GM18873 (cell line): Measurements from ENCODE around the gene AGPS.
A peak's percentile ranks its signal among the peaks of the same experiment; 100 is the strongest.

Experiments
- ATAC-seq: cut with Tn5 transposase; IDR thresholded peaks from one replicate; pipeline ENCODE4 v1.9.1; 2021; ENCODE audit warnings: mild to moderate bottlenecking, moderate library complexity, moderate number of reproducible peaks; ENCODE audit not compliant: unreplicated experiment, low FRiP score

Gene AGPS

DNA sequence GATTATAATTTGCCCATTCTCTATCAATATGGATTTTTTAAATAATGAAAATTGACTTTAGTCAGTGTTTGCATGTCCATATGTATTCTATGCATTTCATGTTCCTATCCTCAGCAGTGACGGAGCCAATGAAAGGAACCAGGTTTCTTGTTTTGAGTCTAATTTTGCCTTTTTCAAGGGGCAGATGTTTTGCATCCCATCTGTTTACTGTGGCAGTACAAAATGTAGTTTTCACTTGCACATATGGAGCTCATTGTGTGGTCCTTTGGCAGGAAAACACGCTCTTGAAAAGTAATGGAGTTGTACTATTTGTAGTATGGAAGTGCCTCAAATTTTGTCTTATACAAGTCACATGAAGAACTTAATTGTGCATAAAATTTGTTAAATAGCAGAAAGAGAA, 127.8 kb downstream of the AGPS start:
- ATAC-seq, result no peak

DNA sequence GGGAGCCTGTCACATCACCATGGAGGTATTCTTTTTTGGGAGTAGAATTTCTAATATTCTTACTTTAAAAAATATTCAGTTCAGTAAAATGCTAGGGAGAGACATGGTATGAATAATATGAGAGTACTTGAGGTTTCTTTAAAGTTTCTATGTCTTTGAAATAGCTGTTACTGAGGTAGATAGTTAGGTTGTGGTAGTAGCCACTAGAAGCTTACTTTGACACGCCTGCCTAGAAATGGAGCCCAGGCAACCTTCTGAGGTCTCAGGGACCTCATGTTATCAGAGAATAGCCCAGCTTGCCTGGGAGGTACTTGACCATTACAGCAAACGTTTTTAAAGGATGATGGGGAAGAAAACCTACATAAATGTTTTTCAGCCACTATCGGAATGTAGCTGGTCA, 131.2 kb downstream of the AGPS start:
- no peak for ATAC-seq

DNA sequence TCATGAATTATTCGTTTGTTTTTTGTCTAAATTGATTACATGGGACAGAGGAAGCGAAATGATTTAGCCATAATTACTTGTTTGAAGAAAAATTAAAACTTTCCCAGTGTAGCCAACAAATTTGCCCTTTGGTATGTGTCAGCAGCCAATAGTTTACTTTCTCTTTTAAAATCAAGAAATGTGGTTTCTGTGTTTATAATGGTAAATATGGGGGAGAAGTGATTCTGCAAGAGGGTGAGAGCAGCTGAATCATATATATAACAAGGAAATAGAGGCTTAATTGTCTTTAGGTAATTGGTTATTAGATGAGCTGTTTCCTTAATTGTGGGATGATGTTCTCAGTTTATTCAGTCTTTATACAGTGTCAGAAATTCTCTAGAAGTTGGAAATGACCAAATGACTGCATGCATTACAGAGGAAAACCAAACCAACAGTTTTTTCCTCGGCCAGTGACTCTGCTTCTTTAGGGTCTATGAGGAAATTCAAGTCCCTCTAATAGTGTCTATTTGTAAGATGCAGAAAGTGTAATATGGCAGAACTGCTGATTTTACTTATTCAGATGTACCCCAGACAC, 132.9 kb downstream of the AGPS start:
- ATAC-seq, result no peak

DNA sequence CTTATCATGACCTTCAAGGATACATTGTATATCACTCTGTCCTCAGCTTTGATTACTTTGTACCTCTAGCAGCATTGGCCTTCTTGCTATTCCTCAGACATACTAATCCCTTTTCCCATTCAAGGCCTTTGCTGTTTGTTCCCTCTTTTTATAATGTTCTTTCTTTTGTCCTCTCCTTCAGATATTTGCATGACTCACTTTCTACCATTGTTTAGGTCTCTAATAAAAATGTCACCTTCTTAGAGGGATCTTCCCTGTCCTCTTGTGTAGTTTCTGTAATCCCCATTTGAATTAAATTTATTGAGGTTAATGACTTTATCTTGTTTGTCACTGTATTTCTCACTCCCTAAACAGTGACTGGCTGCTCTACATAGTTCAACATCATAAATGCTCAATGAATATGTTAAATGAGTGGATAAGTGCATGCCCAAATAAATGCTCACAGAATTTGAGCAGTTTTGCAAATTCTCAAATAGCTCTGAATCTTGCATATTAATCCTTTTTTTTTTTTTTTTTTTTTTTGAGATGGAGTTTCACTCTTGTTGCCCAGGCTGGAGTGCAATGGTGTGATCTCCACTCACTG, 135.9 kb downstream of the AGPS start:
- no peak for ATAC-seq

DNA sequence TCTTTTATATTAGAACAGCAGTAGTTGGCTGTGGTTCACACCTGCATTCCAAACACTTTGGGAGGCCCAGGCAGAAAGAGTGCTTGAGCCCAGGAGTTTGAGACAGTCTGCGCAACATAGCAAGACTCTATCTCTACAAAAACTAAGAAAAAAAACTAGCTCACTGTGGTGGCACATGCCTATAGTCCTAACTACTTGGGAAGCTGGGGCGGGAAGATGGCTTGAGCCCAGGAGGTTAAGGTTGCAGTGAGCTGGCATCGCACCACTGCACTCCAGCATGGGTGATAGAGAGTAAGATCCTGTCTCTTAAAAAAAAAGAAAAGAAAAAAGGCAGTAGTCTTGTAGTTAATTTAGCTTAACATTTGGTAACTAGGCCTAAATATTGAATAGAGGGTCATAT, 136.6 kb downstream of the AGPS start:
- ATAC-seq, result no peak

DNA sequence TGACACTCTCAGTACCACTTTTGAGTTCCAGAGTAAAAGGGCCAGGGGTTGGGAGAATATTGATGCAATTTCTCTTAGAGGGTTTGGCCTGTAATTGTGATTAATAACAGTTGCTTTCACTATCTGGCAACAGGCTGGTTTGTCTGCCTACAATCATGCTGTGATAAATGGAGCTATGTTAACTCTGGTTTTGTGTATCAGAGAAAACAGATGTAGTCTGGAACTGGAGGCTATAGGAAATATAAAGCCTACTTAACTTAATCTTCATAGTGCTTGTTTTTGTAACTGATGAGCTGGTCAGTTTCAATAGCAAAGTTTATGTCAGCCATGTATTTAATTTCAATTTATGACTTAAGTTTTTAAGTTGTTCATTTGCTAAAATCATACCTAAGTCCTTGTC, 138.0 kb downstream of the AGPS start:
- ATAC-seq, result no peak

DNA sequence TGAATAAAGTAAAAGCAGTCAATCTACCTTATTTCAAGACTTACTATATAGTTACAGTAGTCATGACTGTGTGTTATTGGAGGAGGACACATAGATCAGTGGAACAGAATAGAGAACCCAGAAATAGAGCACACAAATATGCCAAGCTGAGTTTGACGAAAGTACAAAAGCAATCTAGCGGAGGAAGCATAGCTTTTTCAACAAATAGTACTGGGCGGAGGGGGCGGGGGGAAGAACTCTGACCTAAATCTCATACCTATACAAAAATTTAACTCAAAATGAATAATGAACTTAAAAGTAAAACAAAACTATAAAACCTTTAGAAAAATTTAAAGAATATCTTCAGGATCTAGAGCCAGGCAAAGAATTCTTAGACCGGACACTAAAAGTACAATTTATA, 139.1 kb downstream of the AGPS start:
- ATAC-seq, result no peak

DNA sequence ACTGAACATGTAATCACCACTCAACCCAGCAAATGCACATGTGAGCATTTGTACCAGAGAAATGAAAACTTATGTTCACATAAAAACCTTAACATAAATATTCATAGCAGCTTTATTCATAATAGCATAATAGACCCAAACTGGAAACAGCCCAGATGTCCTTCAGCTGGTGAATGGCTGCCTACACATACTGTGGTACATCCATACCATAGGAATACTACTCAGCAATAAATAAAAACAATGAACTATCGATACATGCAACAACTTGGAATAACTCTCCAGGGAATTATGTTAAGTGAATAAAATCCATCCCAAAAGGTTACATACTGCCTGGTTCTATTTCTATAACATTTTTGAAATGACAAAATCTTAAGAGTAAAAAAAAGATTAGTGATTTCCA, 140.0 kb downstream of the AGPS start:
- ATAC-seq, result no peak

DNA sequence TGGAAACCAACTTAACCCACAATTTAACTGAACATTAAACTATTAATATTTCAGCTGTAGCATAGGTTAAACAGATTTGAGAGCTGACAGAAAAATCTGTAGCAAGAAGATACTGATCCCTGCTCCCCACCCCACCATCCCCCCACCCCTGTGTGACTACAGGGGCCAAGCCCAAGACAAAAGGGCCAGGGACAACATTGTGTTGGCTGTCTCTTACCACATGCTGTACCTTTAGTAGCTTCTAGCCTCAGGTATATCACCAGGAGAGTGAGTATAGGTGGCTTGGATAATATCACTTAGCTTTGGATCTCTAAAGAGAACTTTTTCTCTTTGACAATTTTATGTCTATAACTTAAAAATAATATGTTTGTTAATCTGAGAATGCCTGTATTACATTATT, 140.7 kb downstream of the AGPS start:
- ATAC-seq, result no peak

DNA sequence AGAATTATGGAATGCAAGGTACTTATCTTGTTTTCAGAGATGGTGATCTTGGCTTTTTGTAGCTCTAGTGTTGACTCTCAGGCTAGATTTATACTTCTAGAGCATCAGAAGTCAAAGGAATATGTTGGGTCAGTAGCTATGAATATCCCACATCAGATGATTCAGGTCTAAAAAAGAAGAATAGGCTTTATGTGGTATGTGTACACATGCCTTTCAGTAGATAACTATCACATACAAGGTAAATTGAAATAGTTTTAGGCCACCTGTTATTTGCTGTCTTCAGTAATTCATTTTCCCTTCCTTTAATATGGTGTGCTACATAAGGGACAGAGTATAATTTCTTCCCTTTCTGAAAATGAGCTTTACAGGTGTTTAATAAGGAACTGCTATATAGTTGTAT, 142.4 kb downstream of the AGPS start:
- ATAC-seq, result no peak

DNA sequence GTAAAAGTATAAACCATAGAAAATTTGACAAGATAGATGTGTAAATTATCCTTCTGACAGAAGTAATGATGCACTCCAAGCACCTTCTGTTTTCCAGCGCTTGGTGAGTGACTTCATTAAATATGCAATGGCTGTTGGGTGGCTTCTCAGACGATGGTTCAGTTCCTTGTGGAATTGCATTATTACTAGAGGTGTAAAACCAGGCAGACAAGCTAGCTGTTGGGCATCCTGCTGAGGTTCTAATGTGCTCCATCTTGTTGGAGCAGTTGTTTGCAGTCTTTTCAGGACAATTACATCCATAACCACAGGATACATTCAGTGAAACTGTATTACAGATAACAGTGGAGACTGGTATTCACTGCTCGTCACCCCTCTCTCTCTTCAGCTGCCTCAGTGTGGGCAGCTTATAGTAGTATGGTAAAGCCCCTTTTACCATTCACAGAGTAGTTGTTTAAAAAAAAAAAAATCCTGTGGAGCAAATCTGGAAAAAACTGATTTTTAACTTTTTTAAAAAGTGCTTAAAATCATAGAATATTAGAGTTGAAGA, 143.5 kb downstream of the AGPS start:
- ATAC-seq, result no peak

DNA sequence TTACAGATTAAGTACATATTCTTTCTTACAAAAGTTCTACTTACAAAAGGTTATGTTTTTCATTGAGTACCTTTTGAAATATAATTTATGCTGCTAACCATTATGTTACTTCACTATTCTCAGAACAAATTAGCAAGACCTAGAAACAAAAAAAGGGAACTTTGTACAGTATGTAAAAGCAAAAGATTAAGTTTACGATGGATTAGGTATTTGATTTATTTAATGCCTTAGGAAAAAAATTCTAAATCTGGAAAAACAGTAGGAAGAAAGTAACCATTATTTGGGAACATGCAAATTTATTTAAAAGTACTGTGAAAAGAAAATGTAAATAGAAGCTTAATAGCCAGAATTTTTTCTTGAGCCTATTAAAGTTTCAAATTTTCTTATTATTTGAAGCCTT, 144.6 kb downstream of the AGPS start:
- no peak for ATAC-seq

DNA sequence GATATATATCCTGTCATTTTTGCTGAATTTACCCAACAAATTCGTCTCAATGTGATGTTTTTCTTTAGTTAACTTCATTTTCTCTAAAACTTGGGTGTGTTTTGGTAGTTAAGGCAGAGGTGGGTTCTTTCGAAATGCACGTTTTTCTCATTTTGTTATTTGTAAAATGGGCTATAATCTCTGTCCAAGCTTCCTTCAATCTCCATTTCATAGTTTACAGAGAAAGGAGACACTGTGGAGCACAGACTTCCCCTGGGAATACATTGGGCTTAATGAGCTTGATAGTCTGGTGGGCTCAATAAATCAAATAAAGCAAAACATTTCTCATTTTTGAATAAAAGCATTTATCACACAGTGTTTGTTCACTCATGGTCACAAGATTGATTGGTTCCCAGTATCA, 145.1 kb downstream of the AGPS start:
- no peak for ATAC-seq

DNA sequence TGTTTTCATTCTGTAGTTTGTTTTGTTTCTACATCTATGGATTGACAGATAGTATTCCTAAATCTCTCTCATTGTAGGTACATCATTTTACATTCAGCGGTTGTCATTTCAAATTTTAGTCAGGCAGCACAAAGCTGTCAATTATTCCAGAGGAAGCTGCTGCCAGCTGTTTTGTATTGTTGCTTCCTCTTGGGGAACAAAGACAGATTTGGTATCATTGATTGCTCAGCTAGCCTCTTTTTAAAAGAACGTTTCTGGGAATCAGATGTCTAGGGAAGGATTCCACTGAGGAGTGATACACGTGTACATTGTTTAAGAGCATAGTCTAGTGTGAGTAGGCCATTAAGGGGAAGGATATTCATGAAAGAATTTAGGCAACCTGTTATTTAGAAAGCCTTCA, 145.8 kb downstream of the AGPS start:
- ATAC-seq, result no peak

DNA sequence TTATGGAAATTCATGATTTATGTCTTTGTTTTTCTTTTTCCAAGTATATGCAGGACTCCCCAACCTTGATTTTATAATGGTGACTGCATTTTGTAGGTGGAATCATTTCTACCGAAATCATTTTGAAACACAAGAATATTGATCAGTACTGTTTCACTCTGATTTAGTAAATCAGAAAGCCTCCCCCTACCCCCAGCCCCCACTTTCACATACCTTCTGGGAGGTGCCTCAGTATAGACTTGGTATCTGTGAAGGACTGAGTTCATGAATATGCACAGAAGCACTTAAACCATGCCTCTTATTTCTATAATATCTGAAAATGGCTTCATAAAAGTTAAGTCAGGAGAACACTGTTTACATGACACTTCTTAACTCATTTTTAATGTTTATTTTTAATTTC, 147.7 kb downstream of the AGPS start:
- ATAC-seq, result no peak

DNA sequence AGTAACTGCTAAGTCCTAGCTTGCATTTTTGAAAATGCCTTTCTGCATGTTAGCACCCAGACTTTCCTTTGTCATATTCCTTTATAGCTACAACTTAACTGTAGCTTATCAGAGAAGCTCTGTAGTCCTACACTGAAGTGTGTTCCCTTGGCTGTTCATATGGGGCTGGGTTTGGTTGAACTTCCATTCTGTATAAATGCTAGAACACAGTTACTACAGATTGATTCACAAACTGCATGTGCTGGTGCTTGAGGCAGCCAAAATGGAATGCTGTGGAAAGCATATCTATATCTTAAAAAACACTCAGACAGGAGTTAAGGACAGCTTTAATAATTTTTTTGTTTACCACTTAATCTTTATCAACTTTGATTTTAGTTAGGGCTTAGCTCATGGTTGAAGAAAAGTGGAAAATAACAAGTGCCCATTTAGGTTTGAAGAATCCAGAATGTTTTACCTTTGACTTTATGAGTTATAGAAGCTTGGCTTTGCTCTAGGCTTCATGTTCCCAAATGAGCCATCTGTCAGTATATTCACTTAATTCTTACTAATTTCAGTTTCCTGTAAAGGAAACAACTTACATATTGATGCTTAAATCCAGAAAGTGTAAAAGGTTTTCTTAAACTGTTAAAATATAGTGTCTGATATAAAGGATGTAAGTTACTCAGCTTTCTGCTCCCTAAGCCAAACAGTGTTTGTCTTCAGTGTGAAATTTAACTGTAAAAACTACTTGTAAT, 148.9 kb downstream of the AGPS start:
- ATAC-seq, result no peak

DNA sequence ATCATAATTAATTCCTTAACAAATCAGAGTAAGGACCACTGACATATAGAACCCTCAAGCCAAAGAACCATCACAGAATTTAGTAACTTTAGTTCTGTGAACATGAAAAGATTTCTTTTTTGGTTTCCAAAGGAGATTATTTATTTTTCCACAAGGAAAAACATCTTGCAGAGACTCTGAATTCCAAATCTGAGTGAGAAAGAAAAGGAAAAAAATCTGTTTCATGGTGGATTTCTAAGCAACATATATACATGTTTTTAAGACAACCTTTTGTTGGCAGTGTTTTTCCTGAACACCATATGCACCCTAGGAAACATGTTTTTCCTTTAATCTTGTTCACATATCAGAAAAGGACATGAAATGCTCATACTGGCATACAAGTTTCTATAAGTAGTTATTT, 149.8 kb downstream of the AGPS start:
- ATAC-seq, result no peak

DNA sequence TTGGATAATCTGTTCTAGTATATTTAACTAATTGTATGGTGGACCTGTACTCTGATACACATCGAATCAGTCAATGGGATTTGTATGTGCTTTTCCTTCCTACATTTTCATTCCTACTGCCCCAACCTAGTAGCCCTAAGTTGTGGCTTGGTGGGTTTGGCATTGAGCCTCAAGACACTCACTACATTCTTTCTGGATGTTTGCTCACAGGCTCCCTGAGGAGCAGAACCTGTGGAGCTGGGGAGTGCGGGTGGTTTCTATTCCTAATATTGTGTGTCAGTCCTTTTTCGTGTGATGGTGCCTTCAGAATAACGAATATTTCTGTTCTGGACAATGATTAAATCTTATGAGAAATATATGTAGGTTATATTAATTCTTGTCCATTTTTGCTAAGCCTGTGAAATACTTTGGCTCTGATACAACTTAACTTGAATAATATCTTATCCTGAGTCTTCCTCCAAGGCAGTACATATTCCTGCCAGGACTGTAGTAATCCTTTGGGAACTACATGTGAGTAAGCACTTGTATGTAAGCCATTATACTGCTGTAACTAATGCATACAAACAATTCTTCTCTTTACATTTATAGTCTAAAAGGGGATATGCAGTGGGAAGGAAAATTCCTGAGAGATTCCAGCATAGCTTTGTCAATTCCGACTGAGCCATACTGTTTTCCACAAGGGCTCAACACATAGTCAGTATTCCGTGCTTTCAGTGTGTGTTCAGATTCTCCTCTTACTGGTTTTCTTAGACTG, 150.6 kb downstream of the AGPS start:
- ATAC-seq, result no peak

DNA sequence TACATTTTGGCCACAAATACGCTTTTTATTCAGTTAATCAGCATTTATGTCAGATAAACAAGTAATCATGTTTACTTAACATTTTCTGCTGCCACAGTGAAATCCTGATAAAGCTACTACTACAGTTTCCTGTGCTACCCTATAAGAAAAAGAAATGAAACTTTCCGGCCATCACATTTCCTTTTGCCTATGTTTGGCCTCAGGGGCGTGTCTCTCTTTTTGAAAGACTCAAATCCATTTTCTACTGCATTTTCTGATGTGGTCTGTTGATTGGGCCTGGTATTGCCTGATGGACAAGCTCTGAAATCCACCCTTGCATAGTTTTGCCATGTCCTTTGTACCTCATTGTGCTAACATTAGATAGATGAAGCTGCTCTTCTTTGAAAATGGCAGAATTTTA, 152.6 kb downstream of the AGPS start:
- no peak for ATAC-seq

DNA sequence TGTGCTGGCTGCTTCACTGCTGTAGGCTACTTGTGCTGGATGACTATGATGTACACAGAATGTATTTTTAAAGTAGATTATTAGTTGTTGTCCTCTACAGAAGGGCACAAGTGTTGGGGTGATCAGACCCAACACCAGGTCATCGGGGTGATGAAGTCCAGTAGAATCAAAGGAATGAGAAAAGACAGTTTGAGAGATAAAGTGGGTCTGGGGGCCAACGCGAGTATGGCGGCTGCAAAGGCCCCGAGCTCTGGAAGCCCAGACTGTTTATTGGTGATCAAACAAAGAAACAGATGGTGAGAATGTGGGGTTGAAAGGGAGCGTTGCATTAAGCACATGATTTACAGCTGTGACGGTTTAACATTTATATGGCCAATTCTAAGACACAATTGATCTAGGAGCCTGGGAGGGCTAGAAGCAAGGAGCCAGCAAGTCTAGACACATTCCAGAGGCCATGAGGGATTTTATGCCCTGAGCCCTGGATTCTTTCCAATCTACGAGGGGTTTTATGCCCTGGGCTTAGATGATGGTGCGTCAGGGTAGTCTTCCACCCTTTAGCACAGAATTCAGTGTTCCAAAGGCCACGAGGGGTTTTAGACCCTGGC, 153.5 kb downstream of the AGPS start:
- ATAC-seq, result no peak

DNA sequence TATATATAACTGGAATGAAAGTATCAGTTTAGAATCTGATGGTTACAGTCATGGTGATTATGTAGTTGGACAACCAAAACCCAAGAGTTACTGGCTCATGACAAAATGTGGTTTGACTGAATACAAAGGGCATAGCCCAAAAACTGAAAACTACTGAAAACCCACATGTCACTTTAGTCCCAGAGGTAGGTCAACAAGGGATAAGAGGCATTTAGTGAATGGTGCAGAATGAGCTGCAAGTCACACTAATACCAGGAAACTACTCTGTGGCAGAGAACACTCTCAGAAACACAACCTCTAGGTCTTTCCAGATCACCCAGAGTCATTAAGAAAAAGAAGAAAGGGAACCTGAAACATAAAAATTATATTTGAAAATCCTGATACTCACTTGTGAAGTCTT, 154.5 kb downstream of the AGPS start:
- ATAC-seq, result peak; percentile 92
